HL-60/S4 treated with retinoic acid at 250 ng/mL for 4 days and 3 days (cell line): ENCODE results near the gene CDH13.
"Not testable (repeated sequence)": the region's sequence is repeated elsewhere in the genome, so short reads cannot be mapped to it uniquely, and the experiment has no call there.

ENCODE experiments used
- in situ Hi-C: fragments of 300-500 bp; cut with MboI; formaldehyde crosslinking; loops from 2 replicates; pipeline ENCODE4 v1.7.0; 2022; ENCODE audit warnings: low sequenced_read_pairs

CDH13 gene

GRCh38 chr16:82933933-82934332, 307.2 kb downstream of the CDH13 start:
- in situ Hi-C loops, result not testable (repeated sequence)

GRCh38 chr16:82935766-82936165, 309.0 kb downstream of the CDH13 start:
- in situ Hi-C loops, result no loop called here

GRCh38 chr16:82936941-82937551, 310.3 kb downstream of the CDH13 start:
- in situ Hi-C loops, result no loop called here

- in situ Hi-C loops, result no loop called here
Observed at GRCh38 chr16:82937926-82938520, 311.3 kb downstream of the CDH13 start.

- in situ Hi-C loops, result no loop called here
Observed at GRCh38 chr16:82943371-82943770, 316.6 kb downstream of the CDH13 start.

GRCh38 chr16:82945420-82946101, 318.8 kb downstream of the CDH13 start:
- in situ Hi-C loops, result no loop called here

- in situ Hi-C loops, result no loop called here
Observed at GRCh38 chr16:82947698-82948097, 320.9 kb downstream of the CDH13 start.

- in situ Hi-C loops, result no loop called here
Observed at GRCh38 chr16:82949016-82949415, 322.2 kb downstream of the CDH13 start.

- in situ Hi-C loops, result no loop called here
Observed at GRCh38 chr16:82953517-82953916, 326.7 kb downstream of the CDH13 start.

GRCh38 chr16:82954224-82954929, 327.6 kb downstream of the CDH13 start:
- in situ Hi-C loops, result no loop called here

- in situ Hi-C loops, result no loop called here
Observed at GRCh38 chr16:82955741-82956348, 329.1 kb downstream of the CDH13 start.

GRCh38 chr16:82957212-82957611, 330.4 kb downstream of the CDH13 start:
- in situ Hi-C loops, result no loop called here

- in situ Hi-C loops, result no loop called here
Observed at GRCh38 chr16:82960918-82961317, 334.1 kb downstream of the CDH13 start.

GRCh38 chr16:82963653-82964052, 336.9 kb downstream of the CDH13 start:
- in situ Hi-C loops, result no loop called here

- in situ Hi-C loops, result no loop called here
Observed at GRCh38 chr16:82965808-82966207, 339.0 kb downstream of the CDH13 start.

GRCh38 chr16:82967424-82967823, 340.7 kb downstream of the CDH13 start:
- in situ Hi-C loops, result no loop called here

- in situ Hi-C loops, result no loop called here
Observed at GRCh38 chr16:82971126-82971525, 344.4 kb downstream of the CDH13 start.

- in situ Hi-C loops, result no loop called here
Observed at GRCh38 chr16:82972331-82972919, 345.7 kb downstream of the CDH13 start.

GRCh38 chr16:82979406-82980111, 352.8 kb downstream of the CDH13 start:
- in situ Hi-C loops, result no loop called here

- in situ Hi-C loops, result no loop called here
Observed at GRCh38 chr16:82980810-82981209, 354.0 kb downstream of the CDH13 start.
